GM12892 (cell line): ENCODE data around the gene ATG3.

ENCODE experiments used
- POLR2A ChIP-seq: IDR thresholded peaks from 2 replicates; pipeline ENCODE4 v1.6.1; 2011; ENCODE audit warnings: low read depth, low read length, control low read depth
- TAF1 ChIP-seq: IDR thresholded peaks from 2 replicates; pipeline ENCODE4 v1.6.1; 2011; ENCODE audit warnings: low read depth, mild to moderate bottlenecking, control low read depth, low read length, borderline replicate concordance

DNA sequence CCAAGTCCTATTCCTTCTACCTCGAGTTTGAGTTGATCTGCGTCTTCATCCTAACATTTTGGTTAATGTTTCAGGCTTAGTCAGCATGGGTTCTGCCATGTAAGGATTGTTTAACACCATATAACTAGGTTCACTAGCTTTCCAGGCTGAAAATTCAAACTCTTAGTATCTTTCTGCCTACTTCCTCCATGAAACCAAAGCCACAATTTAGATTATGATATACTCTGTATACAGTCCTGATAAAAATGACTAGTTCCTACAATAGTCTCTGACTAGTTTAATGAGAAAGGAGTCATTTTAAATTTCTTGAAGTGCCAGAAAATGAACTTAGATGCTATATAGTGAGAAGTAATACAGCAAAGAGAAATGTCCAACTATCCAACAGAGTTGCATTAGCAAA lies 55.9 kb downstream of the ATG3 start:
- TF ChIP-seq TAF1 (no peak), POLR2A (no peak)
